K562 (cell line): ENCODE results near the gene TOMM22. TPM values are rescaled to one million over a fixed set of nuclear protein-coding genes. Genes with fewer than 3 reads are reported as not detected.

Source experiments
- CBFB ChIP-seq: sonication (generic); formaldehyde crosslinking; IDR thresholded peaks from 2 replicates; pipeline ENCODE4 v1.4.0; 2020; ENCODE audit warnings: mild to moderate bottlenecking, missing genetic modification reagents
- CBX2 ChIP-seq: fragments of 200-600 bp; sonication (generic); IDR thresholded peaks from one replicate; pipeline ENCODE4 v1.6.1; 2012; ENCODE audit warnings: mild to moderate bottlenecking, low read length, inconsistent platforms; ENCODE audit not compliant: insufficient read depth, poor library complexity, severe bottlenecking
- CEBPG ChIP-seq, 3 experiments: fragments of 200-800 bp in 1 of 3; sonication (Bioruptor generic) in 1 of 3; sonication (generic) in 1 of 3; formaldehyde crosslinking in 1 of 3; IDR thresholded peaks in 2 of 3; conservative IDR thresholded peaks in 1 of 3; 2 replicates each; pipeline versions ENCODE4 v1.6.1 to v1.8.0; 2016 to 2022; ENCODE audit warnings: missing compliant biosample characterization in 2 of 3, missing genetic modification characterization in 2 of 3, mild to moderate bottlenecking in 1 of 3, missing genetic modification reagents in 1 of 3
- COPS2 ChIP-seq: fragments of 450-650 bp; conservative IDR thresholded peaks from 2 replicates; pipeline ENCODE4 v1.6.1; 2016; ENCODE audit warnings: mild to moderate bottlenecking, moderate library complexity
- CREB1 ChIP-seq, 2 experiments: sonication (generic) in 1 of 2; formaldehyde crosslinking in 1 of 2; IDR thresholded peaks; 2 replicates each; pipeline versions ENCODE4 v1.6.1 to v1.8.0; 2012 to 2022; ENCODE audit warnings: inconsistent platforms in 1 of 2, mild to moderate bottlenecking in 1 of 2, missing genetic modification reagents in 1 of 2, moderate library complexity in 1 of 2
- DACH1 ChIP-seq: fragments of 450-650 bp; IDR thresholded peaks from 2 replicates; pipeline ENCODE4 v1.6.1; 2018; ENCODE audit not compliant: partially characterized antibody
- ELF2 ChIP-seq: fragments of 250-450 bp; sonication (Bioruptor Pico); IDR thresholded peaks from 2 replicates; pipeline ENCODE4 v1.5.0; 2021; ENCODE audit warnings: mild to moderate bottlenecking
- GATAD2B ChIP-seq: fragments of 450-650 bp; IDR thresholded peaks from 2 replicates; pipeline ENCODE4 v1.6.1; 2017; ENCODE audit warnings: mild to moderate bottlenecking, borderline replicate concordance
- KDM1A ChIP-seq, 2 experiments: fragments of 450-650 bp; IDR thresholded peaks; 2 replicates each; pipeline ENCODE4 v1.6.1; 2016; ENCODE audit warnings: mild to moderate bottlenecking in 2 of 2
- MAFG ChIP-seq: fragments of 450-650 bp; conservative IDR thresholded peaks from 2 replicates; pipeline ENCODE4 v1.6.1; 2016; ENCODE audit warnings: missing genetic modification characterization, missing compliant biosample characterization
- MBD2 ChIP-seq: sonication (generic); IDR thresholded peaks from 2 replicates; pipeline ENCODE4 v1.6.1; 2016; ENCODE audit warnings: low read depth, borderline replicate concordance
- MXI1 ChIP-seq: IDR thresholded peaks from 2 replicates; pipeline ENCODE4 v1.6.1; 2011; ENCODE audit warnings: low read depth, mild to moderate bottlenecking, improper control_type of control experiment, low read length
- NFRKB ChIP-seq: fragments of 450-650 bp; IDR thresholded peaks from 2 replicates; pipeline ENCODE4 v1.6.1; 2016; ENCODE audit warnings: low read depth
- NFXL1 ChIP-seq: fragments of 450-650 bp; formaldehyde crosslinking; IDR thresholded peaks from 2 replicates; pipeline ENCODE4 v1.4.0; 2021; ENCODE audit warnings: mild to moderate bottlenecking
- PCBP1 ChIP-seq: fragments of 200-400 bp; formaldehyde crosslinking; IDR thresholded peaks from 2 replicates; pipeline ENCODE4 v1.6.1; 2018; ENCODE audit warnings: mild to moderate bottlenecking, low read depth, low read length; ENCODE audit not compliant: poor library complexity, severe bottlenecking
- TCF7L2 ChIP-seq: fragments of 150-350 bp; IDR thresholded peaks from 2 replicates; pipeline ENCODE4 v1.6.1; 2016; ENCODE audit warnings: low read depth, mild to moderate bottlenecking, low read length, moderate library complexity
- TCFL5 ChIP-seq: fragments of 250-450 bp; sonication (Bioruptor Pico); conservative IDR thresholded peaks from 2 replicates; pipeline ENCODE4 v1.6.1; 2021; ENCODE audit warnings: mild to moderate bottlenecking, moderate library complexity, matching md5 sums
- TEAD2 ChIP-seq: fragments of 450-650 bp; IDR thresholded peaks from 2 replicates; pipeline ENCODE4 v1.6.1; 2016; ENCODE audit warnings: missing genetic modification characterization, control low read depth, missing compliant biosample characterization
- TEAD4 ChIP-seq, 2 experiments: sonication (generic) in 1 of 2; formaldehyde crosslinking in 1 of 2; IDR thresholded peaks; 2 replicates each; pipeline versions ENCODE4 v1.6.1 to v1.8.0; 2012 to 2022; ENCODE audit warnings: borderline replicate concordance in 1 of 2, inconsistent platforms in 1 of 2, low read length in 1 of 2, mild to moderate bottlenecking in 1 of 2, missing genetic modification reagents in 1 of 2
- ZNF507 ChIP-seq: conservative IDR thresholded peaks from 2 replicates; pipeline ENCODE4 v1.6.1; 2017; ENCODE audit warnings: missing genetic modification characterization, missing compliant biosample characterization
- ZNF584 ChIP-seq: fragments of 200-800 bp; sonication (Bioruptor generic); IDR thresholded peaks from 2 replicates; pipeline ENCODE4 v1.6.1; 2016; ENCODE audit warnings: low read depth, mild to moderate bottlenecking, missing genetic modification characterization, missing compliant biosample characterization
- ZNF668 ChIP-seq: fragments of 250-450 bp; sonication (Bioruptor Pico); IDR thresholded peaks from 2 replicates; pipeline ENCODE4 v1.8.0; 2022; ENCODE audit warnings: mild to moderate bottlenecking, inconsistent platforms
- ZZZ3 ChIP-seq: fragments of 450-650 bp; IDR thresholded peaks from 2 replicates; pipeline ENCODE4 v1.6.1; 2016; ENCODE audit warnings: antibody characterized with exemption, mild to moderate bottlenecking, moderate library complexity
- polyA plus RNA-seq, 8 experiments: library from polyadenylated mRNA; depleted of rRNA in 4 of 8; stranded (reverse) in 5 of 8; unstranded in 3 of 8; fragments of >200 nt; fragmentation: Nextera tagmentation in 2 of 8; fragmentation: Illumina TruSeq in 1 of 8; extraction: Ambion mirVana in 2 of 8; extraction: Trizol in 1 of 8; gene quantifications; 2 replicates each; pipeline versions ENCODE4 v1.2.1 to v1.2.3, GENCODE V29; 2011 to 2014; ENCODE audit warnings: inconsistent platforms in 1 of 8, missing spikeins in 1 of 8
- total RNA-seq, 7 experiments: library from RNA; depleted of rRNA in 6 of 7; stranded (reverse); fragments of >200 nt in 6 of 7; fragmentation: Illumina TruSeq in 2 of 7; extraction: Trizol in 2 of 7; gene quantifications; 2 replicates each; pipeline versions ENCODE4 v1.2.1 to v1.2.3, GENCODE V29; 2011 to 2021; ENCODE audit warnings: low replicate concordance in 1 of 7
- TF ChIP-seq, protein P1 (sequence below): fragments of 250-450 bp; sonication (Bioruptor Pico); IDR thresholded peaks from 2 replicates; pipeline ENCODE4 v1.4.0; 2020; ENCODE audit warnings: mild to moderate bottlenecking, moderate library complexity
- TF ChIP-seq, protein P2 (sequence below), 2 experiments: fragments of 450-650 bp; IDR thresholded peaks; 2 replicates each; pipeline ENCODE4 v1.6.1; 2016

Gene TOMM22
- total and polyA plus RNA-seq, 9 of the 15 experiments (the other 6 are each of a cell fraction or from before 2014, with no cell fraction given): 25.8 to 108 (median 73.8) TPM

DNA sequence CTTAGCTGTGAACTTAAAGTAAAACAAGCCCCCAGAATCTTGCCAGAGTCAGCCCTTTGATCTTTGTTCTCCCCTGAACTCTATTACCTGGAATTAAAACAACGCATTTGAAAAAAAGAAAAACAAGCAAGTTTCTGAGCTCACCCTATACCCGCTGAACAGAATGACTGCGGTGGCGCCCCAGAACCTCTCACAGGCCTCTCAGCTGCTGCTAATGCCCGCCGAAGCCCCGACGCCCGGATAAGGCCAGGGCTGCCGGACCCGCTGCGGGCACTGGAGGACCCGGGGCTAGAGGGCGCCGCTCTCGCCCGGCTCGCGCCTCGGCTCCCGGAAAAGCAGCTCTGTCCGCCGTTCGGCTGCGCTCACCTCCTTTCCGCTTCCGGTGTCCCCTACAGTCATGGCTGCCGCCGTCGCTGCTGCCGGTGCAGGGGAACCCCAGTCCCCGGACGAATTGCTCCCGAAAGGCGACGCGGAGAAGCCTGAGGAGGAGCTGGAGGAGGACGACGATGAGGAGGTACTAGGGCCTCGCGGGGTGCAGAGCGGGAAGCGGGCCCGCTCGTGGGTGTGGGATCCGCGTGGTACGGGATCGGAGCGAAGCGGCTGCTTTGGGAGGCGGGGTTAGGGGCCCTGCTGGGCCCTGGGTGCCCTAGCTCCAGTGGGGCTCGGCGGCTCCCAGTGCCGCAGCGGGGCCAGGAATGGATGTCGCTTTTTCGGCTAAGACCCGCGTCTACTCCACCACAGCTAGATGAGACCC is at the start of gene TOMM22 (continued):
- TF ChIP-seq, protein P1, sequence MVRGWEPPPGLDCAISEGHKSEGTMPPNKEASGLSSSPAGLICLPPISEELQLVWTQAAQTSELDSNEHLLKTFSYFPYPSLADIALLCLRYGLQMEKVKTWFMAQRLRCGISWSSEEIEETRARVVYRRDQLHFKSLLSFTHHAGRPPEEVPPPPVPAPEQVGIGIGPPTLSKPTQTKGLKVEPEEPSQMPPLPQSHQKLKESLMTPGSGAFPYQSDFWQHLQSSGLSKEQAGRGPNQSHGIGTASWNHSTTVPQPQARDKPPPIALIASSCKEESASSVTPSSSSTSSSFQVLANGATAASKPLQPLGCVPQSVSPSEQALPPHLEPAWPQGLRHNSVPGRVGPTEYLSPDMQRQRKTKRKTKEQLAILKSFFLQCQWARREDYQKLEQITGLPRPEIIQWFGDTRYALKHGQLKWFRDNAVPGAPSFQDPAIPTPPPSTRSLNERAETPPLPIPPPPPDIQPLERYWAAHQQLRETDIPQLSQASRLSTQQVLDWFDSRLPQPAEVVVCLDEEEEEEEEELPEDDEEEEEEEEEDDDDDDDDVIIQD (CRISPR knock-in tag): no peak
- TF ChIP-seq GATAD2B (no peak), TCFL5 (CRISPR knock-in tag) (no peak), DACH1 (no peak), NFXL1 (CRISPR knock-in tag) (no peak), ELF2 (peak; percentile 68; the same call in 1 of the 2 replicates), MAFG (no peak), TCF7L2 (no peak), MBD2 (peak; percentile 73; the same call in 1 of the 2 replicates), TEAD4 (IDR thresholded peaks at IDR 0.05; ENCODE audit: low read length) (0 out of 2 replicates have a peak, but pooled peaks have one; percentile 9), TEAD4 (CRISPR knock-in tag; IDR thresholded peaks at IDR 0.05; ENCODE audit: borderline replicate concordance) (no peak), PCBP1 (peak; percentile 70), ZNF584 (CRISPR knock-in tag) (no peak), TEAD2 (tag) (no peak), CBX2 (no peak), KDM1A (IDR thresholded peaks at IDR 0.05) (no peak), CEBPG (CRISPR knock-in tag; IDR thresholded peaks at IDR 0.05) (no peak), CEBPG (tag; conservative IDR thresholded peaks at IDR 0.05 in 1 of 2, IDR thresholded peaks at IDR 0.05 in 1 of 2) (no peak), CBFB (CRISPR knock-in tag) (no peak), NFRKB (peak; percentile 56; the same call in 1 of the 2 replicates), ZZZ3 (0 out of 2 replicates have a peak, but pooled peaks have one; percentile 46), MXI1 (0 out of 2 replicates have a peak, but pooled peaks have one; percentile 30), COPS2 (no peak), ZNF507 (no peak), ZNF668 (CRISPR knock-in tag) (no peak), CREB1 (IDR thresholded peaks at IDR 0.05) (no peak), CREB1 (CRISPR knock-in tag; IDR thresholded peaks at IDR 0.05) (no peak)
- TF ChIP-seq, protein P2, sequence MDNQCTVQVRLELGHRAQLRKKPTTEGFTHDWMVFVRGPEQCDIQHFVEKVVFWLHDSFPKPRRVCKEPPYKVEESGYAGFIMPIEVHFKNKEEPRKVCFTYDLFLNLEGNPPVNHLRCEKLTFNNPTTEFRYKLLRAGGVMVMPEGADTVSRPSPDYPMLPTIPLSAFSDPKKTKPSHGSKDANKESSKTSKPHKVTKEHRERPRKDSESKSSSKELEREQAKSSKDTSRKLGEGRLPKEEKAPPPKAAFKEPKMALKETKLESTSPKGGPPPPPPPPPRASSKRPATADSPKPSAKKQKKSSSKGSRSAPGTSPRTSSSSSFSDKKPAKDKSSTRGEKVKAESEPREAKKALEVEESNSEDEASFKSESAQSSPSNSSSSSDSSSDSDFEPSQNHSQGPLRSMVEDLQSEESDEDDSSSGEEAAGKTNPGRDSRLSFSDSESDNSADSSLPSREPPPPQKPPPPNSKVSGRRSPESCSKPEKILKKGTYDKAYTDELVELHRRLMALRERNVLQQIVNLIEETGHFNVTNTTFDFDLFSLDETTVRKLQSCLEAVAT (IDR thresholded peaks at IDR 0.05): no peak
